Stimulated activated CD8-positive, alpha-beta memory T cell treated with anti-CD3 and anti-CD28 coated beads, Interleukin-12 subunit alpha, Interleukin-12 subunit beta, amount 100 ng/mL, for 24 hours (primary cell): ENCODE data around the gene CDC42EP3.

Source experiments
- DNase-seq: peaks from one replicate; pipeline ENCODE4 v3.0.0-alpha.2; 2020; ENCODE audit errors: extremely low read depth

CDC42EP3 gene, protein sequence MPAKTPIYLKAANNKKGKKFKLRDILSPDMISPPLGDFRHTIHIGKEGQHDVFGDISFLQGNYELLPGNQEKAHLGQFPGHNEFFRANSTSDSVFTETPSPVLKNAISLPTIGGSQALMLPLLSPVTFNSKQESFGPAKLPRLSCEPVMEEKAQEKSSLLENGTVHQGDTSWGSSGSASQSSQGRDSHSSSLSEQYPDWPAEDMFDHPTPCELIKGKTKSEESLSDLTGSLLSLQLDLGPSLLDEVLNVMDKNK

GRCh38 chr2:37671009-37671815 is at the start of gene CDC42EP3:
Gene CDC42EP3, minus strand, starts transcription at chr2:37671642. Its CDS starts 25,055 bp downstream, at chr2:37646587.
- DNase-seq, result no peak

- DNase-seq, result no peak
Observed at GRCh38 chr2:37721201-37721560, 49.7 kb upstream of the CDC42EP3 start.

- no peak for DNase-seq
Observed at GRCh38 chr2:37720533-37721200, 49.2 kb upstream of the CDC42EP3 start.

DNA sequence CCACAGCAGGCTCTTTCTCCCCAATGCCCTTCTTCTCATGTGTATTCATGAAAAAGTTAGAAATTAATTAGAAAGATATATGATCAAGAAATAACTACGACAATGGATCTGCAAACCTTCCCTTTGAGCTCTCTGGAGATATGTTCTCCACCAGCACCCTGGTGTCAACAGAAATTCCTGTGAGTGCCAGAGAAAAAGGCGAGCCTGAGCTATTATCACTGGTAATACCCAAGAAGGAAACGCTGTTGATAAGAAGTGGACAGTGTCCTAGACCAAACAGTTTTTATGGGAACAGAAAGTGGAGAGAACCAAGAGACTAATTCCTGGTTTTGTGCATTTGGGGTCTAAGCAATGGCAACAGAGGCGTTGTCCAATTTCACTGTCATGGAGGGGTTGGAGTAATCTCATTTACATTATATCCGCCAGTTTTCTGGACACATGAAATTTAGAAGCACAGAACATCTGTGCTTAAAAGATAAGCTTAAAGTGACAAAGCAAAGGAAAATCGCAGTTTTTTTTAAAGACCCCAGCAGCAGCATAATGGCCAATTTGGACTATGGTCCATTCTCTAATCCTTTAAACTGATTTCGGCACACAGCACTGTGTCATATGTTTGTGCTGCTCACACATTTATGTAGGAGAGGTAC is 47.2 kb upstream of the CDC42EP3 start:
- DNase-seq, result no peak

DNA sequence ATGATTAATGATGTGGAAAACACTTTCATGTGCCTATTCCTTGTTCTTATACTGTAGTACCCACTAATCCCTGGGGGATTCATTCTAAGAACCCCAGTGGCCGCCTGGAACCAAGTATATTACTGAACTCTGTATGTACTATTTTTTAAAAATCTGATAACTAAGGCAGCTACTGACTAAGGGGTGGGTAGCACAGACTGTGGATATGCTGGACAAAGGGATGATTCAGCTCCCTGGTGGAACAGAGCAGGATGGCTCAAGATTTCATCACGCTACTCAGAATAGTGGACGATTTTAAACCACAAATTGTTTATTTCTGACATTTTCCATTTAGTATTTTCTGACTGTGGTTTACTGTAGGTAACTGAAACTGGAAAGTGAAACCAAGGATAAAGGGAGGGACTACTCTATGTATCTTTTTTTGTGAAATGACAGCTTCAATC is 41.8 kb upstream of the CDC42EP3 start:
- DNase-seq, result no peak

DNA sequence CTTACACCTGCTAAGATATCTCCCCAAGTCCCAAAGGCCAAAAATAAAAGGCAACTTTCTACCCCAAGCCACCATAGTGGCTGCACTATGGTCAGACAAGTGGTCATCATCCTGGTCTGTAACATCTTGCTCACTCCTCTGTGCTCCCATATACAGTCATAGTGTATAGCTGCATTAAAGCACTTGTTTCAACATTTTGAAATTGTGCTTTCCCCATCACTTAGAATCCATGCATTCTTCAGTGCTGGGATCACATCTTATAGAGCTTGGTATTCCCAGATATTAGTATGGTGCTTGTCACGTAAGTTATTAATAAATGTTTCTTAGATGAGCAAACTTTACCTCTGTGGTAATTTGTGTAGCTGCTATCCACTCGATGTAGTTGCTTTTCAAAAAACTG is 40.4 kb upstream of the CDC42EP3 start:
- DNase-seq, result no peak

DNA sequence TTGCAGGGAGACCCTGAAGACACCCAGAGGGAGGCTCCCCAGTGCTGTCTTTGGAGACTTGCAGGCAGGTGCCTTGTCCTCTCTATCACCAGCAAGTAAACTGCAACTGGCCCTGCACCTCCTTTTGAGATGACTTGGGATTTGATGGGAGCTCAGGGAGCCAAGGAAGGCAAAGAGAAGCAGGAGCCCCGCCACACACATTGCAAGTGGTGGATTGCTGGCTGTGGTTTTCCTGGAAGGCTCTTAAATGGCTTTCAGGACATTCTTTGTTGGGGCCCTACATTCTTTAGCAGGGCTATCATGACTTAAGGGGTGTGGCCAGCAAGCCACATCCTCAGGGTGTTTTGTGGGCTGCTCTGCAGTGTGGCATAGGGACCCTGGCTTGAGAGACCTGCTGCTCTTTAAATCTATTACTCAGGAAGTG is 39.9 kb upstream of the CDC42EP3 start:
- no peak for DNase-seq

DNA sequence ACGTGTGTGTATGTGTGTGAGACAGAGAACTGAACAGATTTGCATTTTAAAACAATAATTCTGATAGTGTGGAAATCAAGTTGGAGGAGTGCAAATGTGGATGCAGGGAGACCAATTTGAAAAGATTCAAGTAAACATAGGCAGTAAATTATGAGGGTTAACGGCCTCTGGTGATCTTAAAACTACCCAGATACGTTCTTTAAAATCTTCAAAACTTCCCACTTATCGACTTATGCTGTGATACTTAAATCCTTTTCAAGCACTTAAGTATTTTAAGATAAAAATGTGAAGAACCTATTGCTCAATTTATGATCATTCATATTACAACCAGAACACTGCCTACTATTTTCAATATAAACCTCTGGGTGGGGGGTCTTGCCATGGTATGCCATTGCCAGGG is 37.7 kb upstream of the CDC42EP3 start:
- no peak for DNase-seq

DNA sequence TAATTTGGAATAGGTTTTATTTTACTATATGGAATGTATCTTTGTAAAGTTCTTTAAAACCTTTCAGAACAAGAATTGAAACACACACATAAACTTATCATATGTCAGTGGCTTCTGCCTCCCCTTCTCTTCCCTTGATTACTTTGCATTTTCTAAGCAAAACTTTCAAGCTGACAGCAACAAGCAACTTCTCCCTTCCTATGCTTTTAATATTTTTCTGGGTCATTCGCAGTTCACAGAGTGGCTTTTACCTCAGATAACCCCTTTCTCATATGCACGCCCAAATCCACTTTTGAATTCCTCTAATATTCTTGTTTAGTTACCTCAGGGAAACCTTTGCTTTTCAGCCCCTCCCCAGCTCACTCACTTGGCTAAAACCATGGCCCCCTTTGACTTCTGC is 36.7 kb upstream of the CDC42EP3 start:
- no peak for DNase-seq

DNA sequence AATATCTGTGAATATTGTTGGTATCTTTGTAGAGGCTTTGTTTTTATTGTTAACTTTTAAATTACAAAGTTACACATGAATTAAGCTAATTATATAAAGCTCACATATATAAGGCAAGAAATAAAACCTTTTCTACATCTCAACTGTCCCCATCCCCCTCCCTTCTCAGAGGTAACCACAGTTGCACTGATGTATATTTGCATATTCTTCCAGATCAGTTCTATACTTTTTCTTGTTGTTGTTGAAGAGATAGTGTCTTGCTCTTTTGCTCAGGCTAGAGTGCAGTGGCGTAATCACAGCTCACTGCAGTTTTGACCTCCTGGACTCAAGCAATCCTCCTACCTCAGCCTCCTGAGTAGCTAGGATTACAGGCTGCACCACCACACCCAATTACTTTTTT is 36.0 kb upstream of the CDC42EP3 start:
- no peak for DNase-seq

DNA sequence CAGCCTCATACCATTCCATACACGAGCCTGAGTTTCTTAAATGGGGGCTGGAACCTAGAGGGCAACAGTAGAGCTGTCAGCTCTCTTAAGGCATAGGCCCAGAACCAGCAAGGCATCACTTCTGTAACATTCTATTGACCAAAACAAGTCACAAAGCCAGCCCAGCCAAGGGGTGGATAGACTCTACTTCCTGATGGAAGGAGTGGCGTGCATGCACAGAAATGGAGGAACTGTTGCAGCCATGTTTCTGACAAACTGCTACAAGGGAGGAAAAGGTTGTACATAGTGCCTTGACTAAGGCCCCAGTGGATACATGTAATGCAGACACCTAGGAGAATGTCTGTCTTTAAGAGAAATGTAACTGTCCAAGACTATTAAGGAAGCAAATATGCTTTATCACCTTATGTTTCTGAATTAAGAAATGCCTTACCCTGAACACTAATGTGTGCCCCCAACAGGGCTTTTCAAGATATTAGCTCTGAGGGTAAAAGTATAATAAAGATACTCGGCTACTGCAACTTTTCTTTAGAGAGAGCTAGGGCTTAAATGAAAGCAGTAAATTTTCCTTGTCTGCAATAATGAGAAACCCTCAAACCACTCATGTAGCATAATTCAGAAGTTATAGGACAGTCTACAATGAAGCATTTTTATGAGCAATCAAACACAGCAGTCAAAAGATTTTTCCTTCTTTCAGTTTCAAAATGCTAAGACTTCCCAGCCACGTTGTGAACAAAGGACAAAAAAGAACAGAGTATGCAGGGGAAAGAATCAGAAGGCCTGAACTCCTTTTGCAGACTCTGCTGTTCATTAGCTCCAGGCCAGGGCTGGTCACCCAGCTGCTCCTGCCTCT is 35.1 kb upstream of the CDC42EP3 start:
- no peak for DNase-seq

- no peak for DNase-seq
Observed at GRCh38 chr2:37705191-37705590, 33.7 kb upstream of the CDC42EP3 start.

DNA sequence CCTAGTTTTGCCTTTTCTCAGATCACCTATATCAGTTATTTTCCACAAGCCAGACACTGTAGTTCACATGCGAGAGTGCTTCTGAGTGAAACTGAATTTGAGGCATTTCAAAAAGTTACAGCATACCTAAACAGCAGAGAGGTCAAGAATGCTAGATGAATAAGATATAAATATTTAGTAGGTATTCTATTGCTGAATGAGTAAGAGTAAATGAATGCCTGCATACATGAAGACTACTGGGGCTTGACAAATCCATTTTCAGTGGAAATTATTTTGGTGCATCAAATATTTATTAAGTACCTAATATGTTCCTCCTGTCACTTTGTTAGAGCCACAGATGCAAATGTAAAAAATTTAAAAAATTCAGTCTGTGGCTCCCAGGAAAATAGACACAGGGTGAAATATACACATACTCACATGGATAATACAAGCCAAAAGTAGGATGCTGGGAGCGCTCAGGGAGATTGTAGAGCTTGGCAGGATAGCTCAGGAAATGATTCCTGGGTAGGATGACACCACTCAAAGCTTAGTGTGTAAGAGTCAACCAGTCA is 27.6 kb upstream of the CDC42EP3 start:
- DNase-seq, result no peak

DNA sequence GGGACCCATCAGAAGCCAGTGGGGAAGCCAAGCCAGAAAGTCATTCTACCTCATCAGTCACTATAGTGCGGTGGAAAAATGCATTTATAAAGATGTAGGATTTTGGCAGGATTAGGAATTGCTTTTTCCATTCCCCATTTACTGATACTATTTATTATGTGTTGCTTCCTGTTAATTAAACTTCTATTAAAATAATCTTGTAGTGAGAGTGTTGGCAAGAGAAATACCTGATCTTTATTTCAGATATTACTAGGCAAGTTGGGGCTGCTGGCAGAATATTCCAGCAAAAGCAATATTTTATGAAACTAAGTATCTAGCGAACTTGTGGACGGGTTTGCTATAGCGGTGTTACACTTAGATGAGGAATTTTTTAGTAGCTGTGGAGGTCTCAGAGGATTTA is 23.9 kb upstream of the CDC42EP3 start:
- DNase-seq, result no peak

DNA sequence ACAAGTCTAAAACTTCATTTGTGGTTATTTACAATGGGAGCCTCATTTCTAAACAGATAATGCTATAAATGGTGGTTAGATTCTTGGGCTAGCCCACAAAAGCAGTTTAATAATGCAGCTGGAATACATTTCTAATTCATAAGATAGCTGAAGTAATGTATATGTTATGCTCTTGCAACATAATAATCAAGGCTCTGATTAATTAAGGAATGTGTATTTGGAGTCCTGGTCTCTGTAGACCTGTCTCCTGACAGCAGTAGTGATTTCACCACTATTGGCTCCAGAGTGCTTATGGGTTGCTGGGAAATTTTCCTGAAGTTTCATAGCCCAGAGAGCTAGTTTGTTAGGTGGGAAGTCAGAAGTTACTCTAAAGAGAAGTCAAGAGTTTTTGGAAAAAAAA is 21.3 kb upstream of the CDC42EP3 start:
- no peak for DNase-seq

GRCh38 chr2:37689751-37690150 is 18.3 kb upstream of the CDC42EP3 start:
- no peak for DNase-seq

- DNase-seq, result no peak
Observed at GRCh38 chr2:37688771-37689468, 17.5 kb upstream of the CDC42EP3 start.

DNA sequence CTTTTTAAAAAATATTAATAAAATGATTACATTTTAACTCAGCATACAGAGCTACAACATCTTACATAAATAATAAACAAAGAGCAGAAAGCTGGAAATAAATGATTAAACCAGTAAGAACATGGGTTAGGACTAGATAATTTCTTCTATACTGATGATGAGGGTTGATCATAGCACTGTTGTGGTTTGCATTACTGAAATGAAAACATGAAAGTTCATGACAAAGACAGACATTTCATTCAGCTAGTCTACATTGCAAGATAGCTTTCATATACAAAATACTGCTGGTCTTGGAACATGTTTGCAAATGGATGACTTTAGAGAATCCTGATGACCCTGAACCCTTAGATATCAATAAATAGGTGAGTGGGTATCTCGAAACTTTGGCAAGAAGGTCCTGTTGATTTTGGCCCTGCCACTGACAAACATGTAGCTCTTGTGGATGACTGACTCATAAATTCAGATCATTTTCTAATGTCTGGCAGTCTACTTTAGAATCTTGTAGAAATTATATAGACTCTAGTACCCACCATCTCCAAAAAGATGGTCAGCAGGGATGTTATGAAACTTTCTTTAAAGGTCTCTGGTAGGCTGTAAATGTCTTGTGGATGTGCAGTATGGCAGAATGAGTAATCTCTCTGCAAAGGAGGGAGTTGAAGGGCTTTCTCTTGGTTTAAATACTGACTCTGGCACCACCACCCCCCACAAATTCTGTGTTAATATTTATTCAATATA is 15.5 kb upstream of the CDC42EP3 start:
- DNase-seq, result no peak

GRCh38 chr2:37684809-37685208 is 13.4 kb upstream of the CDC42EP3 start:
- DNase-seq, result no peak
